GM10847 (cell line): Measurements from ENCODE around the gene DNAAF8.

Experiments used
- POLR2A ChIP-seq: IDR thresholded peaks from 2 replicates; pipeline ENCODE4 v1.6.1; 2011; ENCODE audit not compliant: insufficient read length; ENCODE audit errors: extremely low read depth

The DNAAF8 gene

DNA sequence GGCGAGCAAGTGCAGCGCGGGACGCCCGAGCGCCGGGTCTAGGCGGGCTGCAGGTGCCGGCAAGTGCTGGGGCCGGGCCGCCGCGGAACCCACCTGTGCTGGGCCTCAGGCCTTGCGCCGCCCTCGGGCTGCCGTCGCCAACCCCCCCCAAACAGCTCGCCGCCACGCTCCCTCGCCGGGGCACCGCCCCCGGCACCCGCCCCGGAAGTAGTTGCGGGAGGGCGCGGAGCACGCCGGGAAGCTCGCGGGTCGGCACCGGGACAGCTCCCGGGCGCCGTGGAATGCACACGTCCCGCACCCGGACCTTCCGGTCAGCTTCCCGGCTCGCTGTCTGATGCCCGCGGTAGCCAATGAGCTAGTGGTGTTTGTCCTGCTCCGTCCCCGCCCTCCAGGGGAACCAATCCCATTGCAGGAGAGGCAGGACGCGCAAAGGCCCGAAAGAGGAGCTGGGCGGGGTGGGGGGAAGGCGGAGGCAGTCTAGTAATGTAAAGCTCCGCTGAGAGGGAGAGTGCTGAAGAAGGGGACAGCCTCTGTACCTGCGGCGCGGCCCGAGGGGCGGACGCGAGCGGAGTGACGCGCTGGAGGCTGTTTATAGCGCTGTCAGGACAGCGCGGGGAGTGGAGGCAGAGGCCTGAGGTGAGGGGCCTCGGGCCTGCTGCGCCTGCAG, at the start of gene DNAAF8, which contains the start of gene ANKS3:
TSS of gene DNAAF8 (plus strand) at position 475 of the 667 bp plus-strand sequence. CDS start 1,978 bp downstream, outside the sequence.
TSS of gene ANKS3 (minus strand) at position 209 of the 667 bp plus-strand sequence. CDS start 4,122 bp downstream, outside the sequence.
- peak; percentile 53 for TF ChIP-seq POLR2A

DNA sequence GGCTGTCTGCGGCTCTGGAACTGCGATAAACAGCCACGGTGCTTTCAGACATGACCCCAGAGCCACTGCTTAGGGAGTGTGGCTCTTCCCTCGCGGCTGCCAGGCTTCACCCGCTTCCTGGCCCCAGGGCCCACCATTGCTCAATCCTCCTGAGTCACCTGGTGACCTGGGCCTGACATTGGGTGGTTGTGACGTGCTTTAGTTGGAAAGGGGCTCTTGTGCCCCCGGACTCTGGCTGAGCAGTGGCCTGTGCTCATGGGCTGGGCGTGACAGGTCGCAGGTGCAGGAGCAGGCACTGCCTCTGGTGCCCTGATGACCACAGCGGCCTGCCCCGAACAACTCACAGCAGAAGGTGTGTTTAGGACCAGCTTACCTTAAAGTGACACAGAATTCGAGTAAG, 49.6 kb upstream of the DNAAF8 start:
- no peak for TF ChIP-seq POLR2A

DNA sequence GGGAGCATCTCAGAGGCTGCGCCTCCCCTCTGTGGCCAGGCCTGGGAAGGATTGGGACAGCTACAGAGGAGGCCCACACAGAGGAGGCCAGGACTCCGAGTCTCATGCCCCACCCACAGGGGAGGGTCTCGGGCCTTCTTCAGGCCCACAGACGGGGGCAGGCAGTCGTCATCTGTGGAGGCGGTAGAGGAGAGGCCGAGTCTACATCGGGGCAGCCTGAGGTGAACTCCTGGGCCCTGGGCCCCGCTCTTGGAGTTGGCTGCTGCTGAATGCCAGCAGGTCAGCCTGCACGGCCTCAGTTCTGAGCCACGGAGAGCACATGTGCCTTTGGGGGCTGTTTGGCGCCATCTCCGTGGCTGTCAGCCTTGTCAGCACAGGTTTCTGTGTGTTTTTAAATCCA, 49.0 kb upstream of the DNAAF8 start:
- TF ChIP-seq POLR2A: no peak

DNA sequence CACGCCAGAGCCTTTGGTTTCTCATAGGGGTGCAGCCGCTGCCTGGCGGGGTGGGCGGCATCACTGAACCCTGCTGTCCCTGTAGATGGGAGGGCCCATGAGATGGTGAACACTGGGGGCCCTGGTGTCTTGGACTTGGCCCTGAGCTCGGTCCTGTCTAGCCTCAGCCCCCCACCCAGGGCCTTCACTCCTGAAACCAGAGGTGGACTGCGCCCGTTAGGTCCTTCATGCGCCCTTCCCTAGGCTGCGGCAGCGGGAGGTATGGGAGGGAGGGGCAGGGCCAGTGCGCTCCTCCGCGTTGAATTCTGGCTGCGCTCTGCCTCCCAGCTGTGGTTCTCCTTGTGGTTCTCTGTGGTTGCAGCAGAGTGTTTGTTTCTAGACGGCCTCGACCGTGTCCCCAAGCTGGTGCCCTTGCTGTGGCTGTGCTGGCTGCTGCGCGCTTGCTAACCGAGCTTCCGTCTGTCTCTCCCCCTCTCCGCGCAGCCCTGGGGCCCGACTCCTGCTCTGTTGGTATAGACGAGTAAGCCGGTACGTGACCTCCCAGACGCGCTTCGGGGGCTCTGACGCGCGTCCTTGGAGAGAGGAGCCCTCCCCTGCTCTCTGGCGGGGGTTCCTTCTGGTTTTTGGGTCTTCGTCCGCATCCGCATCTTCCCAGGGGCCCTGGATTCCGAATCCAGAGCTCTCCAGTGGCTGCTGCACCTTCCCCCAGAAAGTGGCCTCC, 48.4 kb upstream of the DNAAF8 start:
- TF ChIP-seq POLR2A: no peak

DNA sequence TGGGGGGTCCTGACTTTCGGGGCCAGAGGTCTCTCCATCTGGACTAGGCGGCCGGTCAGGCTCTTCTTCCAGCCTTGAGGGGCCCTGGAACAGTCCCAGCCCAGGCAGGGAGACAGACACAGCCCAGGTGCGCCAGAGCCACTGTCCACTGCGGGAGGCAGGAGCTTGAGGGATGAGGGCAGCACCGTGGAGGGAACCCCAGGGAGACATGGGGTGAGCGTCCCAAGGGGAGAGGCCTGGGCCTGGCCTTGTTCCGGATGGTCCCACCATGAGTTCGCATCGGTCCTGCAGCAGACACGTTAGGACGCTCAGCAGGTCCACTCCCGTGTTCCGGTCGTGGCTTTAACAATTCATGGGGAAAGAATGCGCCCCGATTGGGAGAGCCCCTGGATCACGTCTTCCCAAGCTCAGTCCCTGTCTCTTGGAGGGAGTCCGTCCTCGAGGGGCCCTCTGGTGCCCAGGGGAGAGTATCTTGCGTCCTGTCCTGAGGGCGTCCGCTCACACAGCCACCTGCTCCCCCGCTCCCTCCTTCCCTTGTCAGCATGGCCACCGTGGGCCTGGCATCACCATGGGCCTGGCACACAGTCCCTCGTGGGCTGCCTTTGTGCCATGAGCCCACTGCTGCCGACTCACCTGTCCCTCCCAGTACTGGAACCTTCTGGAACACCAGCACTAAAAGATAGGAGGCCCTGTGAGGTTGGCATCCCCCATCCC, 47.7 kb upstream of the DNAAF8 start:
- no peak for TF ChIP-seq POLR2A

DNA sequence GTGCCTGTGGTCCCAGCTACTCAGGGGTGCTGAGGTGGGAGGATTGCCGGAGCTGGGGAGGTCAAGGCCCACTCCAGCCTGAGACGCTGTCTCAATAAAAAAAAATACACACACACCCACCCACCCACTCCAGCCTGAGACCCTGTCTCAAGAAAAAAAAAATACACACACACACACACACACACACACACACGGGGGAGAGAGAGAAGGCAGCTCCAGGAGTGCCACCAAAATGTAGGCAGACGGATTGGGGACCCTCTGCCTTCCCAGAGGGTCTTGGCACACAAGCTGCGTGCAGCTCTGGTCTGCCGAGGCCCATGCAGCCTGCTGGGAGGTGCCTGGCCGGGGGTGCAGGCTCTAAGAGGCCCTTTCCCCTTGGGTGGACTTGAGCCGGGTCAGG, 46.9 kb upstream of the DNAAF8 start:
- TF ChIP-seq POLR2A: no peak

DNA sequence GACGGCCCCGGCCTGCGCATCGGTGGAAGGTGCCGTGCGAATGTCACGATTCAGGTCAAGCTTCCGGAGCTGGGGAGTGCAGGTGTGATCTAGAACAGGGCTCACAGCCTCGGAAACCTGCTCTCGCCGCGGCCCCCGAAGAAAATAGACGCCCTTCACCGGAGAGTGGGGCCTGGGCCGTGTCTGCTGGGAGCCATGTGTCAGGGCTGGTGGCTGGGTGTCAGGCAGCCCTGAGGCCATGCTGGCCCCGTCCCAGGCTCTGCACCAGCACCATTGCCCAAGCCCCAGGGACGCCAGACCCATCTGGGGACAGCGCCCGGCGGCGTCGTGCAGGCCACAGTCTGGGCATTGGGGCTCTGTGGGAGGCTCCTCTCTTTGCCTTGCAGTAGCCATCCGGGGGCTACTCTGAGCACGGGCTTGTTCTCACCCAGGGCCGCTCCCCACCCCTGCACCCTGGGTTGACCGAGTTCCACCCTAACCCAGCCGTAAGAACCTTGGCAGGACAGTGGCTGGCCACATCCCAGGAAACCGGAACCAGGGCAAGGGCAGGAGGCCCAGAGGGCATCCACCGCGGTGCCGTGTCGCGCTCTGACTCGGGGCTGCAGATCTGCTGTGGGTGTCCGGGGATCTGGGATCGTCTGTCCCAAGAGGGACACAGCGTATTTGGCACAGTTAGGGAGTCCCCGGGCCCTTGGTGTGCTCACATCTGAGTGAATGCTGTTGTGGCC, 46.2 kb upstream of the DNAAF8 start:
- TF ChIP-seq POLR2A: no peak

DNA sequence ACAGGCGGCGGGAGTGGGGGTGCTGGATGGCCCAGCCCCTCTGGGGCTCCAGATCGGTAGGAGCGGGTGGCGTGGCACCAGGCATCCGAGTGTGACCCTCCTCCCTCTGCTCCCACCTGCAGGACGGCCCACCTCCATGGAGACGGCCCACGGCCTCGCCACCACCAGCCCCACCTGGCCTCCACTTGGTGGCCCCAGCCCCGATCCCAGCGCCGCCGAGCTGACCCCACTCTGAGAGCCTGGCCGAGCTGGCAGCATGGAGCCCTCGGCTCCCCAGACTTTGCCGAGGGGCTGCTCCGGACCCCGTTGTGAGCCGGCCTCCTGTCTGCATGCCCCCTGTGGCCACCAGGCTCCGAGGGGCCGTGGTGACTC, 45.7 kb upstream of the DNAAF8 start:
- TF ChIP-seq POLR2A: no peak

DNA sequence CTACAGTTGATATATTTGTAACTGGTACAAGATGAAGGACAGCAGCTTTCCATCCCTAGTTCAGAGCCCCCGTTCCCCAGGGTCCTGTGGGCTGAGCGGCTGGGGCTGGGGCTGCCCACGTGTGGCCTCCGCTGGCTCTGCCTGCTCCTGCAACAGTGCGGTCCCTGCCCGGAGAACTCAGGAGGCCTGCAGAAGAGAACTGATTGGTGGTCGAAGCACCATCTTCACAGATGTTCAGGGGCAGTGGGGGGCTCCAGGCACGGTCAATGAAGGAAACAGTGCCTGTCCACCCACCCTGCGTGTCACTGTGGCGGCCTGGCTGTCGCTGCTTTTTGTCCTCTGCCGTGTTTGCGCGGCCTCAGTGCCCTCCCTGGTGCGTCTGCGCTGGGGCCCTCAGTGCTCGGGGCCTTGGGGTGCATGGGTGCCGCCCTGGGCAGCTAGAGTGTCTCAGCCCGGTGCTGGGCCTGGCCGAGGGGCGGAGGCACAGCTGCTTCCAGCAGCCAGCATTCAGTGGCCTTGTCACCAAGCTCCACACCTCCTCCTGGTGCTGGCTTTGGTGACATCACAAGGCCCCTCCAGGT, 45.2 kb upstream of the DNAAF8 start:
- TF ChIP-seq POLR2A: no peak

DNA sequence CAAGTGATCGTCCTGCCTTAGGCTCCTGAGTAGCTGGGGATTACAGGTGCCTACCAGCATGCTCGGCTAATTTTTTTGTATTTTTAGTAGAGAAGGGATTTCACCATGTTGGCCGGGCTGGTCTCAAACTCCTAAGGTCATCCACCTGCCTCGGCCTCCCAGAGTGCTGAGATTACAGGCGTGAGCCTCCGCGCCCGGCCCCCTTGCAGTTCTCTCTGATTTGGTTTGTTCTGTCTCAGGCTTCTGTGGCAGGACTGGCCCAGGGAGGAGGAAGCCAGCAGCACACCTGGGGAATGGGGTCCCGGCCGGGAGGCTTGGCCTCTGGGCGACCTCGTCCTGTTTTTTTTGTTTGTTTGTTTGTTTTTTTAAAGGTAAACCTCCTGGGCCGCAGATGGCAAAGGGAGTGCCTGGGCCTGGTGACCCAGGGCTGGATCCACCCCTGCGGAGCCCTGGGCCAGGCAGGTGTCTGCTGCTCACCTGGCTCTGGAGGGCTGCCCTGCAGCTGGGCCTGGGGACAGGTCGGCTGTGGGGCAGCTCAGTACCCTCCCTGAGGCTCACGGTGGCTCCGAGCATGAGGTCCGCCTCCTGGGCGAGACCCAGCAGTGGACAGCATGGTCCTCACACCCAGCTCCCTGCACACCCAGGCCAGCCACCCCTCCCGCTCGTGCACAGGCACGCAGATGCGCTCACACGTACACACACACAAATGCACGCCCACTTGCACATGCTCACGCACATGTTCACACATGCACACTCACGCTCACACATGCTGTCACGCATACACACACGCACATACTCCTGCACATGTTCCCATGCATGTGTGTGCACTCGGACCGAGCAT, 44.3 kb upstream of the DNAAF8 start:
- no peak for TF ChIP-seq POLR2A

DNA sequence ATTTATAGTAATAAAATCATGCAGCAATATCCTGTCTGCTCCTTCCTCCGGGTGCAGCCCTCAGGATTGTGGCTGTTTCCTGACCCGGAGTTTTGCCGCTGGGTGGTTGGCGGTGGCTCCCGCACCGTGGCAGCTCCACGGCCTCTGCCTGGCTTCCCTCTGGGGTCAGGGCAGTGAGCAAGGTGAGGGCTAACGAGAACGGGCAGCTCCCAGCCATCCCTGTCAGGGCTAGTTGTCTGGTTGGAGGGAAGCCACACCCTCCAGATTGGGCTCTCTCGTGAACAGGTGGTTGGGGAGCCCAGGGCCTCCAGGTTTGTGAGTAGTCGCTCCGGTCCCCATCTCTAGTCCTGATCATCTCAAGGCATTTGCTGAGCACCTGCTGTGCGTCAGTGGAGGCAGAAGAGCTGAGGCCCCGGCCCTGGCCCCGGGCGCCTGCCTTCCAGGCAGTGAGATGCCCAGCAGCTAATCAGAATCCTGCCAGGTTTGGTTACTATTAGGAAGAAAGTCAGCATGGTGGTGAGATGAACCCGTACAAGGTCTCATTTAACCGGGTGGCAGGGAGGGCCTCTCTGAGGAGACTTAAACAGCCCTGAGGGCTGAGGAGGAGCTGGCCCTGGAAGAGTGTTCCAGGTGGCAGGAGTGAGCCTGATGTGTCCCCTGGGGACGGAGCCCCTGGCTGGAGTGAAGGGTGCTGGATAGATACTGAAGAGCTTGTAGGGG, 43.2 kb upstream of the DNAAF8 start:
- no peak for TF ChIP-seq POLR2A

DNA sequence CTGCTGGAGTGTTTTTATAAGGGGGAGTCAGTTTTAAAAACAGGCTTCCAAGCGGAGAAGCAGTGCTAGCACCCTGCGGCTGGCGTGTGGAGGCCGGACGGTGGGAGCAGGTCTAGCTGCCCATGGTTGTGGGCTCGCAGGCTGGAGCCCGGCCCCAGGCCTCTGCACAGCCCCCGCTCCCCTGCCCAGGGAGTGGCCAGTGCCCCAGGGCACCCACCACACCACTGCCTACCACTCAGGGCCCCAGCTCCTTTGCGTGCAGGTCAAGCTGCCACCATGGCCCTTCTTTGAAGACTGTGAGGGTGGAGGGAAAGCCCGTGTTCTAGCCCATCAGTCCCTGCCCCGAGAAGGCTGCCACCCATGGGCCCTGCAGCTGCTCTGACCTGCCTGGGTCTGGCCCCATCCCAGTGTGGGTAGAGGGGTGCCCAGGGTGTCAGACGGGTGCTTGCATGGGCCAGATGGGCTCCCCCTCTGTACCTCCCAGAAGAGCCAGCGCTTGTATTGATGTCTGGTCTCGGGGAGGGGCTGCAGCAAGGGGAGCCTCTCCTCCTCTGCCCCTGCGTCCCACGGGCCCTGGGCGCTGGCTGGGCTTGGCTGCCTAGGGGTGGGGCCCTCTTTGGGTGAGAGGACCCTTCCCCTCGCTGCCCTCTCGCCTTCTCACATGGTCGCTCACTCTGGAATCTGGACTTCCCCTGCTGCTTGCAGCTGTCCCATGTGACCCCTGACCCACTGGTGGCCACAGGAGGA, 42.5 kb upstream of the DNAAF8 start:
- no peak for TF ChIP-seq POLR2A

DNA sequence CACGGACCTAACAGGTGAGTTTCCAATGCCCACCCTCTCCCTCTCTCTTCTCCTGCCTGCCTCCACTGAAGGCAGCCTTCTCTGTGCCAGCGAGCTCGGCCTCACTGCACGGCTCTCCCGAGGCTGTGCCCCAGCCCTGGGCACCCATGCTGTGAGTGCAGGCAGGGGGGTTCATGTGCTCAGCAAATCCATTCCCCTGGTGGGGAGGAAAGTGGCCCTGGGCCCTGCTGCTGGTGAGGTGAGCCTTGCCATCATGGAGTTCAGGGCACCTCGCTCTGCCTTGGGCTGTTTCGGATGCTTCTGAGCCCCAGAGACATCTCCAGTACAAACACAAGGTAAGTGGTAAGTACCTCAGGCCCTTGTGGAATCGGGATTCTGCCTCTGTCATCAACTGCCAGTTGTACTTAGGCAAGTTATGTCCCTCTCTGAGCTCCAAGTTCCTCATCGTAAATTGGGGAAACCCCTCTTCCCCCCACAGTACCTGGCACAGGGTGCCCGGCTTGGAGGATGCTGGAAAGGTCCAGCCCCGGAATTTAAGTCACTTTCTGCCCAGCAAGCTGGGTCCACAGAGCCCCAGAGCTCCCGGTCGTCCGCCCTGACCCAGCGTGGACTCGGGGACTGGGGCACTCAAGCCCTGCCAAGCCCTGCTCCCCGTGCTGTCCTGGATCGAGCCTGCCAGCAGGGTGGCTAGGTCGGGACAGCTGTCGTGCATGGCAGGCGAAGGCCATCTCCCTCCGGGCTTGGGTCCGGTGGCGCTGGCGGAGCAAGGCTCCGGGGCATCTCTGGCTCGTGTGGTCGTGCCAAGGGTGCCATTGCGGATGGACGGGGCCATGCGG, 41.7 kb upstream of the DNAAF8 start:
- no peak for TF ChIP-seq POLR2A
